Kidney epithelial cell (primary cell): ENCODE measurements around the gene SEC23IP. TPM values are rescaled to one million over a fixed set of nuclear protein-coding genes. Genes with fewer than 3 reads are reported as not detected.

Experiments
- DNase-seq: peaks from one replicate; pipeline ENCODE4 v3.0.0-alpha.2; 2010; ENCODE audit warnings: low read depth
- H3K27me3 ChIP-seq: 2 replicates; pipeline ENCODE4 v1.6.0; 2011; ENCODE audit warnings: low read length; ENCODE audit not compliant: control insufficient read depth, insufficient read depth
- H3K36me3 ChIP-seq: 2 replicates; pipeline ENCODE4 v1.5.1; 2011; ENCODE audit warnings: low read length; ENCODE audit not compliant: control insufficient read depth, insufficient read depth
- H3K4me3 ChIP-seq: 2 replicates; pipeline ENCODE4 v1.5.1; 2011; ENCODE audit warnings: low read depth, mild to moderate bottlenecking, control low read depth, low read length
- CTCF ChIP-seq: IDR thresholded peaks from 2 replicates; pipeline ENCODE4 v1.5.1; 2011; ENCODE audit warnings: mild to moderate bottlenecking, moderate library complexity, low read length, control low read depth, inconsistent platforms; ENCODE audit not compliant: insufficient read depth, poor library complexity, severe bottlenecking
- total RNA-seq: library from RNA; depleted of rRNA; stranded (reverse); fragments of >200 nt; gene quantifications from 2 replicates; pipeline ENCODE4 v1.2.3, GENCODE V29; 2015

The SEC23IP gene
- total RNA-seq, 1 donor from 2014 or later = 25.6 TPM

- Histone ChIP-seq H3K27me3 (no peaks in the 10 kb centered on the region), H3K36me3 (no peaks in the 10 kb centered on the region), H3K4me3 (no peak overlapping the region)
- no peak for DNase-seq
- no peak for TF ChIP-seq CTCF
These were observed 89.3 kb downstream of the SEC23IP start for GRCh38 chr10:119981826-119982225.

- TF ChIP-seq CTCF = no peak
- DNase-seq = no peak
- H3K4me3 ChIP-seq = no peak overlapping the region
- H3K27me3 ChIP-seq = no peaks in the 10 kb centered on the region
- no peaks in the 10 kb centered on the region for H3K36me3 ChIP-seq
These were observed 95.8 kb downstream of the SEC23IP start for GRCh38 chr10:119988333-119988732.

- no peak for DNase-seq
- no peaks in the 10 kb centered on the region for H3K36me3 ChIP-seq
- no peaks in the 10 kb centered on the region for H3K27me3 ChIP-seq
- H3K4me3 ChIP-seq = no peak overlapping the region
- no peak for TF ChIP-seq CTCF
These were observed 97.4 kb downstream of the SEC23IP start for GRCh38 chr10:119989966-119990365.

- no peaks in the 10 kb centered on the region for H3K36me3 ChIP-seq
- no peak for TF ChIP-seq CTCF
- no peaks in the 10 kb centered on the region for H3K27me3 ChIP-seq
- H3K4me3 ChIP-seq = no peak overlapping the region
- DNase-seq = no peak
These were observed 98.5 kb downstream of the SEC23IP start for GRCh38 chr10:119991066-119991465.

GRCh38 chr10:119991816-119992215 is 99.3 kb downstream of the SEC23IP start:
- TF ChIP-seq CTCF = no peak
- no peaks in the 10 kb centered on the region for H3K27me3 ChIP-seq
- no peaks in the 10 kb centered on the region for H3K36me3 ChIP-seq
- no peak overlapping the region for H3K4me3 ChIP-seq
- no peak for DNase-seq

Other genes starting within 250 kb of the SEC23IP start
- gene BAG3, start 241.3 kb upstream of the SEC23IP start, total RNA-seq = 30.3 and 43.5 TPM in 2 replicates
- gene INPP5F, start 166.7 kb upstream of the SEC23IP start, total RNA-seq = 13.9 and 15.3 TPM in 2 replicates
- 44.3 and 45.2 TPM in 2 replicates for gene MCMBP, start 19.9 kb upstream of the SEC23IP start, total RNA-seq